GM12864 (cell line): ENCODE results near the gene ARHGEF40.

Experiments
- DNase-seq: peaks from one replicate; pipeline ENCODE4 v3.0.0-alpha.2; 2011; ENCODE audit warnings: low read depth
- H3K4me3 ChIP-seq: 2 replicates; pipeline ENCODE4 v1.5.1; 2011; ENCODE audit warnings: mild to moderate bottlenecking, low read depth, low read length, control low read depth
- TF ChIP-seq, protein P1 (sequence below): IDR thresholded peaks from 2 replicates; pipeline ENCODE4 v1.5.1; 2011; ENCODE audit warnings: low read depth, mild to moderate bottlenecking, moderate library complexity, low read length, control low read depth, inconsistent platforms; ENCODE audit errors: missing control alignments

Gene ARHGEF40

DNA sequence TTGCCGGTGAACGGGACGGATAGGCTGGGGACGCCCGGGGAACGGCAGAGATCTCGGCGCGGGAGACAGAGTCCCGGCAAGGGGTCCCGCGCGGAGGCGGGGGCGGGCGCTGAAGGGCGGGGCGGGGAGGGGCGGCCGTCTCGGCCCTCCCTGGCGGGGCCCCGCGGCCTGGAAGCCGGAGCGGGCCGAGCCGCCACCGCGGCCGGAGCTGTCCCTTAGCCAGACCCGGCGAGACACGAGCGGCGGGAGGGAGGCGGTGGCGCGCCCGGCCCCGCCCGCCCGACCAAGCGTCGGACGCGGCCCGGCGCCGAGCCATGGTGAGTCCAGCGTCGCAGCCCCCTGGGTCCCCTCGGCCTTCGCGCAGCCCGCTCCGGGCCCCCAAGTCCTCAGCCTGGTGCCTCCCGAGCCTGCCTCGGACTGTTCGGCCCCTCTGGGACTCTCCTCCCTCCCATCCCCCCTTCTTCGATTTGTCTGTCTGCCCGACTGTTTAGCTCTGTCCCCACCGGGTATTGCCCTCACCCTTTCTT lies at the start of gene ARHGEF40:
Gene ARHGEF40, plus strand, starts transcription at position 222 of the 527 bp plus-strand sequence. Its CDS starts 93 bp downstream, at position 315.
- DNase-seq: no peak
- TF ChIP-seq, protein P1, sequence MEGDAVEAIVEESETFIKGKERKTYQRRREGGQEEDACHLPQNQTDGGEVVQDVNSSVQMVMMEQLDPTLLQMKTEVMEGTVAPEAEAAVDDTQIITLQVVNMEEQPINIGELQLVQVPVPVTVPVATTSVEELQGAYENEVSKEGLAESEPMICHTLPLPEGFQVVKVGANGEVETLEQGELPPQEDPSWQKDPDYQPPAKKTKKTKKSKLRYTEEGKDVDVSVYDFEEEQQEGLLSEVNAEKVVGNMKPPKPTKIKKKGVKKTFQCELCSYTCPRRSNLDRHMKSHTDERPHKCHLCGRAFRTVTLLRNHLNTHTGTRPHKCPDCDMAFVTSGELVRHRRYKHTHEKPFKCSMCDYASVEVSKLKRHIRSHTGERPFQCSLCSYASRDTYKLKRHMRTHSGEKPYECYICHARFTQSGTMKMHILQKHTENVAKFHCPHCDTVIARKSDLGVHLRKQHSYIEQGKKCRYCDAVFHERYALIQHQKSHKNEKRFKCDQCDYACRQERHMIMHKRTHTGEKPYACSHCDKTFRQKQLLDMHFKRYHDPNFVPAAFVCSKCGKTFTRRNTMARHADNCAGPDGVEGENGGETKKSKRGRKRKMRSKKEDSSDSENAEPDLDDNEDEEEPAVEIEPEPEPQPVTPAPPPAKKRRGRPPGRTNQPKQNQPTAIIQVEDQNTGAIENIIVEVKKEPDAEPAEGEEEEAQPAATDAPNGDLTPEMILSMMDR: no peak
- H3K4me3 ChIP-seq: peak within 1 kb of the TSS; percentile 37

DNA sequence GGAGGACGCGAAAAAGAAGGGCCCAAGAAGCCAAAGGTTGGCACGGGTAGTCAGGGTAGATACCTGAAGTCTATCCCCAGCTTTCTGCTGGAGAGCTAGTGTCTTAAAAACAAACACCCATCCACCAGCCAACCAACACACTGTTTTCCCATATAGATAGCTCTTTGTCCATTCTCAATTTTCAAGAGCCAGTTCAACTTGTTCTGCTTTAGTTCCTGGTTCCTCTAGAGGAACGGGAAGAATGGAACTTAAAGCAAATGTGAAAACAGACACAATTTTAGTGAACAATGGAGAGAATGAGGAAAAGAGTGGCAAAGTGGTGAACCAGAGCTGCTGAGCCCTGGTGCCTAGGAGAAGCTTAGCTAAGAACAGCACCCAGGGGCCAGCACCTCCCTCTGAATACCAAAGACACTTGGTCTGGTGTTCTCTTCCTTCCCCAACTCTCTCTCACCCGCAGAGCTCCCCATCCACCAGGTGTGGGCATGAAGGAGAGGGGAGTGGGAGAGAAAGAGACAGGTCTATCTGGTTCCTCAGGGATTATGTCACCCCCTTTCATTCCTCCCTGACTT lies 49.0 kb upstream of the ARHGEF40 start:
- no peak overlapping the region for H3K4me3 ChIP-seq
- DNase-seq: no peak
- TF ChIP-seq, protein P1: no peak

DNA sequence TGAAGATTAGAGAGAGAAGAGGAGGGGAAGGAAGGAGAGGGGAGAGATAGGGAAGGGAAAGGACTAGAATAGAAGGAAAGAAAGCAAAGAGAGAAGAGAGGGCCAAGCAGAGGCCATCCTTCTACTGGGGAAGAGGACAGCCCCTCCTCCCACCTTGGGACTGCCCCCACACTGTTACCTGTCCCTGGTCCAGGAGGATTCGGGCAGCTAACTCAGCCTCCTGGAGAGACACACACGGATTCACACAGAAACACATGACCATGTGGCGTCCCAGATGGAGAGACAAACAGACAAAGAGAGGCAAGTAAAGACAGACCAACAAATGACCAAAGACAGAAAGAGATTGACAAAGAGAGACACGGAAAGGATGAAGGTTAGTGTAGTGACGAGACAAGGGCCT lies 47.4 kb upstream of the ARHGEF40 start:
- no peak for DNase-seq
- no peak overlapping the region for H3K4me3 ChIP-seq
- TF ChIP-seq, protein P1: no peak

DNA sequence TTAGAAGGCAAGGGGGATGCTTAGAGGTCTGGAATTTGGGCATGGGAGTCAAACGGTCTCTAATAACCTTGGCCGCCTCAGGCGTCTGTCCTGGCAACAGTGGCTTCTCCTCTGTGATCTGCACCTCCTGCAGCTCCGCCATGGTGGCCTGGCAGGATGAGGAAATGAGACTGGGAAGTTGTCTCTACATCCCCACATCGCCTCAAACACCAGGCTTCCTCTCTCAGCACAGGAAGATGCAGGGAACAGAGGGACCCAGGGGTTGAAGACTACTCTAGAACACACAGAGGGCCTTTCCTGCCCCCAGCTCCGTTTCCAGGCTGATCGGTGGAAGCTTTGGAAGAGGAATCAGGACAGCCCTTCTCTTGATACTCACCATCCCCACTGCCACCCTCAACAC lies 46.9 kb upstream of the ARHGEF40 start:
- DNase-seq: no peak
- TF ChIP-seq, protein P1: no peak
- no peak overlapping the region for H3K4me3 ChIP-seq

DNA sequence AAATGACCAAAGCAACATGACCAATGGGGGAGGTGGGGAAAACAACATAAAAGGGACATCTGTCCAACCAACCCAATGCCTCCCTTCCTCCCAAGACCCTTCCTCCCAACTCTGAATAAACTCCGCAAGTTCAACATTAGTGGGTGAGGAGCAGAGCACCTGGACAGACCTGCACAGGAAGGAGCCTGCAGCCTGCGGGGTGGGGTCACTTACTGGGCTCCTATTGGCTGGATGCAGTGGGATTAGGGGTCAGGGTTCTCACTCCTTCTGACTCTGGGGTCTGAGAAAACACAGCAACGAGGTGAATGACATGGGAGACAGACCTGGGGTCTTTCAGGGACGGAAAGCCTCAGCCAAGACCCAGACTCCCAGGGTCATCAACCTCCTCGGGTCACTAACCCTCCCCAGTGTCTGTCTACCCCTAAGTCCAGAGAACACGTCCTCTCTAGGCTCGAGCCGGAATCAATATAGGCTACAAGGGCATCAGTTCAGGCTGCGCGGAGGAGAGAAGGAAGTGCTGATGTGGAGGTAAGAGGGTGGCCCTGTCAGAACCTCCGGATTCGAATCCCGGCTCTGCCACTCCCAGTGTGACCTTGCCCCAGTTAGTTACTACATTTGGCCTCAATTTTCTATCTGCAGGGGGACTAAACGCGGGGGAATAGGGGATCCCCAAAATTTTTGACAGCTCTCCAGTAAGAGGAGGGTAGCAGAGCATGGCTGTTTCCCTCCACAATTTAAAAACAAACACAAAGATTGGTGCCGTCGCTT lies 46.1 kb upstream of the ARHGEF40 start:
- H3K4me3 ChIP-seq: no peak overlapping the region
- DNase-seq: no peak
- TF ChIP-seq, protein P1: no peak

DNA sequence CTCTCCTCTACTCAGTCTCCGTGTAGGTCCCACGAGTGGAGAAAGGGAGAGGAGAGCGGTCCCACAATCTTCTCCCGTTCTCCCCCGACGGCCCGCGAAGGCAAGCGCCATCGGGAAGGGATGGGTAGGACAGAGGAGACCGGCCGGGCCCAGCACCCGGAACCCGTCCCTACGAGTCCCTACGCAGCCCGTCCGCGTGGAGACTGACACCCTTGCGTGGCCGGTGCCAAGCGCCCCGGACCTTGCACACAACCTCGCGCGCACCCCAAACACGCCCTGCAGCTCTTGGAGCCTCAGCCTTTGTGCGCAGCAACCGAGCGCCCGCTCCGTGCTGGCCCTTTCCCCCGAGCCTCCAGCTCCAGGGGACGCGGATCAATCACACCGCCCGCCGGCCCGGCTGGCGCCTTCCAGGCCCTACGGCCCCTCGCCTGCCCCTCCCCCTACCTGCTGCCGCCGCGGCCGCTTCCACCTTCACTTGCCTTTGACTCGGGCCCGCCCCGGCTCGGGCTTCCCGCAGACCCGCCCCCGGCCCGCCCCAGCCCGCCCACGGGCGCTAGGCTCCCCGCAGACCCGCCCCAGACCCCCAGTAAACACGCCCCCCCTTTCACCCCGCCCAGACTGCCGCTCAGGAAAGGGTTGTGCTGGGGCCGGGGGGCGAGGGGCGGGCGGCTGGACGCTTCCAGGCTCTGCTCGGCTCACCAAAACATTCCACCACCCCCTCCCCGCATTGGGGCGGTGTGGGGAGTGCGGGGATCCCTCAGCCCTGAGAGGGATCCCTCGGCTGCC lies 45.3 kb upstream of the ARHGEF40 start, which contains the start of gene NDRG2:
Gene NDRG2, minus strand, starts transcription at position 477 of the 786 bp plus-strand sequence. CDS start 1,746 bp downstream, outside the sequence.
- TF ChIP-seq, protein P1: no peak
- no peak for DNase-seq

More for the DNA sequence above, 45.3 kb upstream of the ARHGEF40 start, which contains the start of gene NDRG2:
- H3K4me3 ChIP-seq: no peak within 1 kb of the TSS; the same call in 1 of the 2 replicates
